AG08396 (cell line): ENCODE results near the gene PCDHB12.
"Not testable (repeated sequence)": the region's sequence is repeated elsewhere in the genome, so short reads cannot be mapped to it uniquely, and the experiment has no call there.

Experiments
- DNase-seq: peaks from one replicate; pipeline ENCODE4 v3.0.0; 2012; ENCODE audit warnings: low spot score, mixed read lengths

The PCDHB12 gene

DNA sequence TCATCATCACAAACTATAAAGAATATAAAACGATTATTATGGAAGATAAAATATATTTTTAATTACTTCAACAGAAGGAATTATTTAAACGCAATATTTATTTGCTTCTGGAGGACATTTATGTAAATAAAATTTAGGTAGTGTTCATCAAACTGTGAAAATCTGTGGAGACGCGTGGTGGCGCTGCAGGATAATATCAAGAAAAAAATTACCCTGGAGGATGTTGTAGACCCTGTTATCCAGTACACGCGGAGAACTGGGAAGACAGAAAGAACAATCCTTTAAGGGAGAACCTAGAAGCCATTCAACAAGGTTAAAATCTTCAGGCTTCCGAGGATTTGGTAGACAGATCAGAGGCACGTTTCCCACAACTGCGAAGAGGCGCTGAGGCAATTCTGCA, at the start of gene PCDHB12:
Gene PCDHB12 (plus strand): TSS at position 242 of the 400 bp plus-strand sequence. CDS start 189 bp downstream, outside the sequence.
- peak; percentile 29 for DNase-seq

DNA sequence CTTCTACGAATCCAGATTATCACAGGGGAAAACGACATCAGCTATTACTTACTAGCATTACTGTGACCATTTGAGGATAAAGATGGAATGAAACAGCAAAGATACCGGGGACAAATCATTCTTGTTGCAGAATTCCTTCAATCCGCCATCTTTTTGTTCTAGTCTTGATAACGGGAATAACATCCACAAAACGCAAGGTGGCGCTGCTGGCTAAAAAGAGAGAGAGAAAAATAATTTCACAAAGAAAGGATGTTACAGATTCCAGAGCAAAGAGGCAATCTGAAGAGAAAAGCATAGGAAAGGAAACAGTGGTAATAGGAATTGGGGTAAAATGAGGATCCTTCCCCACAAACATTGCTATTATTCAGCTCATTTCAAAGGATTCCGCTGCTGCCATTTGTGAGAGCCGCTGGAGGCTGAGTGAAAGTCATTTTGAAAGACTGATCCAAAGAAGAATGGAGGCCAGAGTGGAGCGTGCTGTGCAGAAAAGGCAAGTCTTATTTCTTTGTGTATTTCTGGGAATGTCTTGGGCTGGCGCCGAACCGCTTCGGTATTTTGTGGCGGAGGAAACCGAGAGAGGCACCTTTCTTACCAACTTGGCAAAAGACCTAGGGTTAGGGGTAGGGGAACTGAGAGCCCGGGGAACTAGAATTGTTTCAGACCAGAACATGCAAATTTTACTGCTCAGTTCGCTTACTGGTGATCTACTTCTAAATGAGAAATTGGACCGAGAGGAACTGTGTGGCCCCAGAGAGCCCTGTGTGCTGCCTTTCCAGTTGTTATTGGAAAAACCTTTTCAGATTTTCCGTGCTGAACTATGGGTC, 35.9 kb upstream of the PCDHB12 start, which contains the start of gene PCDHB7:
Gene PCDHB7 (plus strand): TSS at position 264 of the 824 bp plus-strand sequence. CDS start 192 bp downstream, at position 456.
- DNase-seq = peak; percentile 58

DNA sequence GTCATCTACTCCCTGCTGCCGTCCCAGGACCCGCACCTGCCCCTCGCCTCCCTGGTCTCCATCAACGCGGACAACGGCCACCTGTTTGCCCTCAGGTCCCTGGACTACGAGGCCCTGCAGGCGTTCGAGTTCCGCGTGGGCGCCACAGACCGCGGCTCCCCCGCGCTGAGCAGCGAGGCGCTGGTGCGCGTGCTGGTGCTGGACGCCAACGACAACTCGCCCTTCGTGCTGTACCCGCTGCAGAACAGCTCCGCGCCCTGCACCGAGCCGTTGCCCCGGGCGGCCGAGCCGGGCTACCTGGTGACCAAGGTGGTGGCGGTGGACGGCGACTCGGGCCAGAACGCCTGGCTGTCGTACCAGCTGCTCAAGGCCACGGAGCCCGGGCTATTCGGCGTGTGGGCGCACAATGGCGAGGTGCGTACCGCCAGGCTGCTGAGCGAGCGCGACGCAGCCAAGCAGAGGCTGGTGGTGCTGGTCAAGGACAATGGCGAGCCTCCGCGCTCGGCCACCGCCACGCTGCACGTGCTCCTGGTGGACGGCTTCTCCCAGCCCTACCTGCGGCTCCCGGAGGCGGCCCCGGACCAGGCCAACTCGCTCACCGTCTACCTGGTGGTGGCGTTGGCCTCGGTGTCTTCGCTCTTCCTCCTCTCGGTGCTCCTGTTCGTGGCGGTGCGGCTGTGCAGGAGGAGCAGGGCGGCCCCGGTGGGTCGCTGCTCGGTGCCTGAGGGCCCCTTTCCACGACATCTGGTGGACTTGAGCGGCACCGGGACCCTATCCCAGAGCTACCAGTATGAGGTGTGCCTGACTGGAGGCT, 34.0 kb upstream of the PCDHB12 start:
- not testable (repeated sequence) for DNase-seq

DNA sequence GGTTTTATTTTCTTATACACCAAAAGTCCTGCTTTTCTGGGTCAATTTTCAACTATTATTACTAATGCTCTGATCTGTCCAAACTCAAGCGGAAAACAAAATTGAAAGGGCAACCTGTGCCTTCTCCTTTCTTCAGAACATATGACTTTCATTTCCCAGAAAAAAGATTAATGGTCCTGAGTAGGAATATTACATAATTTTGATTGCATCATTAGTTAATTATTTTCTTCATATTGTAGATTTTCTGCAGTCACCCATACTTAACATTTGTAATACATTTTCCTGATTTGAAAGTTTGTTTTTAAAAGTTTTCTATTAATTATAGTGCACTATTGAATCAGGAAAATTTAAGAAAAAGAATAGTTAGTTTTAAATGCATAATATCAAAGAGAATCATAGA, 32.6 kb upstream of the PCDHB12 start:
- DNase-seq = no peak

DNA sequence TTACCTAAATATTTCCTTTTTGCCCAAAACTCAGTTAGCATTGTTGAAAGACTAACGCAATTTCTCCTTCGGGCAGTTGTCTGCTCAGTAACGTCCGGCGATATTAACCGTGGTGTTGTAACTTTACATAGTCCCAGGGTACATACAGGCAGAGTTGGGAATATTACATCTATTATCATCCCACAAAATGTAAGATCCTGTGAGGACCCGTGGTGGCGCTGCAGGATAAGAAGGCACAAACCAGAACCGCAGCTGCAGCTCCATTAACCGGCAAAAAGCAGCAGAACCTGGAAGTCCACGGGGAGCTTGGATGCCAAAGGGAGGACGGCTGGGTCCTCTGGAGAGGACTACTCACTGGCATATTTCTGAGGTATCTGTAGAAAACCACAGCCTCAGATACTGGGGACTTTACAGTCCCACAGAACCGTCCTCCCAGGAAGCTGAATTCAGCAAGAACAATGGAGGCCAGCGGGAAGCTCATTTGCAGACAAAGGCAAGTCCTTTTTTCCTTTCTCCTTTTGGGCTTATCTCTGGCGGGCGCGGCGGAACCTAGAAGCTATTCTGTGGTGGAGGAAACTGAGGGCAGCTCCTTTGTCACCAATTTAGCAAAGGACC, 30.8 kb upstream of the PCDHB12 start, which contains the start of gene PCDHB8:
Gene PCDHB8 (plus strand): TSS at position 214 of the 615 bp plus-strand sequence. CDS start 245 bp downstream, at position 459.
- peak; percentile 53 for DNase-seq

DNA sequence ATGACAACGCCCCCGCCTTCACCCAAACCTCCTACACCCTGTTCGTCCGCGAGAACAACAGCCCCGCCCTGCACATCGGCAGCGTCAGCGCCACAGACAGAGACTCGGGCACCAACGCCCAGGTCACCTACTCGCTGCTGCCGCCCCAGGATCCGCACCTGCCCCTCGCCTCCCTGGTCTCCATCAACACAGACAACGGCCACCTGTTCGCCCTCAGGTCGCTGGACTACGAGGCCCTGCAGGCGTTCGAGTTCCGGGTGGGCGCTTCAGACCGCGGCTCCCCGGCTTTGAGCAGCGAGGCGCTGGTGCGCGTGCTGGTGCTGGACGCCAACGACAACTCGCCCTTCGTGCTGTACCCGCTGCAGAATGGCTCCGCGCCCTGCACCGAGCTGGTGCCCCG, 29.1 kb upstream of the PCDHB12 start:
- DNase-seq = not testable (repeated sequence)

DNA sequence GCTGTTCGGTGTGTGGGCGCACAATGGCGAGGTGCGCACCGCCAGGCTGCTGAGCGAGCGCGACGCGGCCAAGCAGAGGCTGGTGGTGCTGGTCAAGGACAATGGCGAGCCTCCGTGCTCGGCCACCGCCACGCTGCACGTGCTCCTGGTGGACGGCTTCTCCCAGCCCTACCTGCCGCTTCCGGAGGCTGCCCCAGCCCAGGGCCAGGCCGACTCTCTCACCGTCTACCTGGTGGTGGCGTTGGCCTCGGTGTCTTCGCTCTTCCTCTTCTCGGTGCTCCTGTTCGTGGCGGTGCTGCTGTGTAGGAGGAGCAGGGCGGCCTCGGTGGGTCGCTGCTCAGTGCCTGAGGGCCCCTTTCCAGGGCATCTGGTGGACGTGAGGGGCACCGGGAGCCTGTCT, 28.6 kb upstream of the PCDHB12 start:
- not testable (repeated sequence) for DNase-seq

DNA sequence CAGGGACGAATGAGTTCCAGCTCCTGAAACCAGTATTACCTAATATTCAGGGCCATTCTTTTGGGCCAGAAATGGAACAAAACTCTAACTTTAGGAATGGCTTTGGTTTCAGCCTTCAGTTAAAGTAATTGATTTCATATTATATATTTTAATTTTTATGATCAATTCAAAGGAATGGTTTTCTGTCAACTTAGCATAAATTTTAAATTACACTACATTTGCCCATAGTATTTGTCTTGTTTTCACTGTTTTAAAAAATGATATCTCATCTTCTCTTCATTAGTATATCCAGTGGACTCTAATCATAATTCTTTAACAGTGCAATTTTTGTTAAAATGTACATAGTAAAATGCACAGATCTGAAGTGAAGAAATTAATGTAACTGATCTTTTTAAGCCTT, 28.2 kb upstream of the PCDHB12 start:
- DNase-seq = no peak

DNA sequence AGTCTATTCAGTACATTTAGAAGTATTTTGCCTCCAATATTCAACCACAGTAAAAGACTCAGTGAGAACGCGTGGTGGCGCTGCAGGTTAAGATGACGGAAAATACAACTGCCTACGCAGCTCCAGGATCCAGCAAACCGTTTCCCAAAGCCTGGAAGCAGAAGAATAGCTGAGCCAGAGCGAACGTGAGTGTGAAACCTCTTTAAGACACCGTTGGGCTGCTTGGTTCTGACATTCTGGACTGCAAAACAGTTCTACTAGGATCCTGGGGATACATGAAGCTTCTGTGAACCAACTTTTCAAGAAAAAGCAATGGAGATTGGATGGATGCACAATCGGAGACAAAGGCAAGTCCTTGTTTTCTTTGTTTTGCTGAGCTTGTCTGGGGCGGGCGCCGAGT, 26.3 kb upstream of the PCDHB12 start, which contains the start of gene PCDHB16:
Gene PCDHB16 (plus strand): TSS at position 140 of the 400 bp plus-strand sequence. CDS start 173 bp downstream, at position 313.
- peak; percentile 74 for DNase-seq

DNA sequence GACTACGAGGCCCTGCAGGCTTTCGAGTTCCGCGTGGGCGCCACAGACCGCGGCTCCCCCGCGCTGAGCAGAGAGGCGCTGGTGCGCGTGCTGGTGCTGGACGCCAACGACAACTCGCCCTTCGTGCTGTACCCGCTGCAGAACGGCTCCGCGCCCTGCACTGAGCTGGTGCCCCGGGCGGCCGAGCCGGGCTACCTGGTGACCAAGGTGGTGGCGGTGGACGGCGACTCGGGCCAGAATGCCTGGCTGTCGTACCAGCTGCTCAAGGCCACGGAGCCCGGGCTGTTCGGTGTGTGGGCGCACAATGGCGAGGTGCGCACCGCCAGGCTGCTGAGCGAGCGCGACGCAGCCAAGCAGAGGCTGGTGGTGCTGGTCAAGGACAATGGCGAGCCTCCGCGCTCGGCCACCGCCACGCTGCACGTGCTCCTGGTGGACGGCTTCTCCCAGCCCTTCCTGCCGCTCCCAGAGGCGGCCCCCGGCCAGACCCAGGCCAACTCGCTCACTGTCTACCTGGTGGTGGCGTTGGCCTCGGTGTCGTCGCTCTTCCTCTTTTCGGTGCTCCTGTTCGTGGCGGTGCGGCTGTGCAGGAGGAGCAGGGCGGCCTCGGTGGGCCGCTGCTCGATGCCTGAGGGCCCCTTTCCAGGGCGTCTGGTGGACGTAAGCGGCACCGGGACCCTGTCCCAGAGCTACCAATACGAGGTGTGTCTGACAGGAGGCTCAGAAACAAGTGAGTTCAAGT, 24.2 kb upstream of the PCDHB12 start:
- DNase-seq = not testable (repeated sequence)

DNA sequence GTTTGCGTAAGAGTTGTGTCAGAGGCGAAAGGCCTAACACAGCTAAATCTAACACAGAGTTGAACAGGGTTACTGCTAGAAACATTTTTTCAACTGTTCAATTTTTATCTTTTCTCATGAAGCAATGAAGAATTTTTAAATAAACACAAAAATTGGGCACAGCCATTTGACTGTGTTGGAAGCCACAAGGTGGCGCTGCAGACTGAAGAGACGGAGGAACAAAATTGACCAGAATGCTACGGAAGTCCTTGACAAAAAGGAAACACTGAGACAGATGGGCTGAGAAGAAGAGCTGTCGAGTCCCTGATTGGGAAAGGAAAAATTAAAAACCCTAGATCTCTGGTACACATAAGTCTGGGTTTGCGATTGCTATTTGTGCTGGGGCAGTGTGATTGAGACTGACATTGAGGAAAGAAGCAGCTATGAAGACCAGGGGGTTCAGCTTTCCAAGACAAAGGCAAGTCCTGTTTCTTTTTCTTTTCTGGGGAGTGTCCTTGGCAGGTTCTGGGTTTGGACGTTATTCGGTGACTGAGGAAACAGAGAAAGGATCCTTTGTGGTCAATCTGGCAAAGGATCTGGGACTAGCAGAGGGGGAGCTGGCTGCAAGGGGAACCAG, 21.5 kb upstream of the PCDHB12 start, which contains the start of gene PCDHB9:
Gene PCDHB9 (plus strand): TSS at position 265 of the 616 bp plus-strand sequence. CDS start 158 bp downstream, at position 423.
- peak; percentile 68 for DNase-seq

DNA sequence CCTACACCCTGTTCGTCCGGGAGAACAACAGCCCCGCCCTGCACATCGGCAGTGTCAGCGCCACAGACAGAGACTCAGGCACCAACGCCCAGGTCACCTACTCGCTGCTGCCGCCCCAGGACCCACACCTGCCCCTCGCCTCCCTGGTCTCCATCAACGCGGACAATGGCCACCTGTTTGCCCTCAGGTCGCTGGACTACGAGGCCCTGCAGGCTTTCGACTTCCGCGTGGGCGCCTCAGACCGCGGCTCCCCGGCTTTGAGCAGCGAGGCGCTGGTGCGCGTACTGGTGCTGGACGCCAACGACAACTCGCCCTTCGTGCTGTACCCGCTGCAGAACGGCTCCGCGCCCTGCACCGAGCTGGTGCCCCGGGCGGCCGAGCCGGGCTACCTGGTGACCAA, 19.8 kb upstream of the PCDHB12 start:
- not testable (repeated sequence) for DNase-seq

DNA sequence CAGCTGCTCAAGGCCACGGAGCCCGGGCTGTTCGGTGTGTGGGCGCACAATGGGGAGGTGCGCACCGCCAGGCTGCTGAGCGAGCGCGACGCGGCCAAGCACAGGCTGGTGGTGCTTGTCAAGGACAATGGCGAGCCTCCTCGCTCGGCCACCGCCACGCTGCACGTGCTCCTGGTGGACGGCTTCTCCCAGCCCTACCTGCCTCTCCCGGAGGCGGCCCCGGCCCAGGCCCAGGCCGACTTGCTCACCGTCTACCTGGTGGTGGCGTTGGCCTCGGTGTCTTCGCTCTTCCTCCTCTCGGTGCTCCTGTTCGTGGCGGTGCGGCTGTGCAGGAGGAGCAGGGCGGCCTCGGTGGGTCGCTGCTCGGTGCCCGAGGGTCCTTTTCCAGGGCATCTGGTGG, 19.4 kb upstream of the PCDHB12 start:
- DNase-seq = not testable (repeated sequence)

DNA sequence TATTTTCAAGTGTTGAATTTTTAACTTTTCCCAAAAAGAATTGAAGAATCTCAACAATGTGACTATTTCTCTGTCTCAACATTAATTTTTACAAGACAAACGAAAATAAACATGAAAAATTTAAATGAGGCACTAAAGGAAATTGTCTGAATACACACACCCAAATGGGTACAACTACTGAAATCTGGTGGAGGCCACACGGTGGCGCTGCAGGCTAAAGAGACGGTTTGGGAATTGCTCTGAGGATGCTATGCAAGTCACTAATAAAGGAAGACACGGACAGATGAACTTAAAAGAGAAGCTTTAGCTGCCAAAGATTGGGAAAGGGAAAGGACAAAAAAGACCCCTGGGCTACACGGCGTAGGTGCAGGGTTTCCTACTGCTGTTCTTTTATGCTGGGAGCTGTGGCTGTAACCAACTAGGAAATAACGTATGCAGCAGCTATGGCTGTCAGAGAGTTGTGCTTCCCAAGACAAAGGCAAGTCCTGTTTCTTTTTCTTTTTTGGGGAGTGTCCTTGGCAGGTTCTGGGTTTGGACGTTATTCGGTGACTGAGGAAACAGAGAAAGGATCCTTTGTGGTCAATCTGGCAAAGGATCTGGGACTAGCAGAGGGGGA, 16.3 kb upstream of the PCDHB12 start, which contains the start of gene PCDHB10:
Gene PCDHB10 (plus strand): TSS at position 244 of the 616 bp plus-strand sequence. CDS start 200 bp downstream, at position 444.
- peak; percentile 64 for DNase-seq

DNA sequence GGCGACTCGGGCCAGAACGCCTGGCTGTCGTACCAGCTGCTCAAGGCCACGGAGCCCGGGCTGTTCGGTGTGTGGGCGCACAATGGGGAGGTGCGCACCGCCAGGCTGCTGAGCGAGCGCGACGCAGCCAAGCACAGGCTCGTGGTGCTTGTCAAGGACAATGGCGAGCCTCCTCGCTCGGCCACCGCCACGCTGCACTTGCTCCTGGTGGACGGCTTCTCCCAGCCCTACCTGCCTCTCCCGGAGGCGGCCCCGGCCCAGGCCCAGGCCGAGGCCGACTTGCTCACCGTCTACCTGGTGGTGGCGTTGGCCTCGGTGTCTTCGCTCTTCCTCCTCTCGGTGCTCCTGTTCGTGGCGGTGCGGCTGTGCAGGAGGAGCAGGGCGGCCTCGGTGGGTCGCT, 14.2 kb upstream of the PCDHB12 start:
- DNase-seq = not testable (repeated sequence)

DNA sequence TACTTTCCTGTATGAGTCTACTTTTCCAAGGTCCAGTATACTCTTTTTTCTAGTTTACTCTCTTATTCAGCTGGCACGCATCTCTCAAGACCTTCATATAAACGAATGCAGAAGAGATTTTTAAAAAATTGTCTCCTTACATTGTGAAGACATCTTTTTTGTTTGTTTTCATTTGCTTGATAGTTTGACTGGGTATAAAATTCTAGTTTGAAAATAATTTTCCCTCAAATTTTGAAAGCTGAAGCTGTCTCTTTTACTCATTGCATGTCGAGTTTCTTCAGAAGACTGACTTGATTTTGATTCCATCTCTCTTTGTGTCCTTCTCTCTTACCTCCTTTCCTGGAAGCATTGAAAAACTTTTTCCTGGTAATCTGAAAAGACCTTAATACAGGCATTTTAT, 12.2 kb upstream of the PCDHB12 start:
- no peak for DNase-seq

DNA sequence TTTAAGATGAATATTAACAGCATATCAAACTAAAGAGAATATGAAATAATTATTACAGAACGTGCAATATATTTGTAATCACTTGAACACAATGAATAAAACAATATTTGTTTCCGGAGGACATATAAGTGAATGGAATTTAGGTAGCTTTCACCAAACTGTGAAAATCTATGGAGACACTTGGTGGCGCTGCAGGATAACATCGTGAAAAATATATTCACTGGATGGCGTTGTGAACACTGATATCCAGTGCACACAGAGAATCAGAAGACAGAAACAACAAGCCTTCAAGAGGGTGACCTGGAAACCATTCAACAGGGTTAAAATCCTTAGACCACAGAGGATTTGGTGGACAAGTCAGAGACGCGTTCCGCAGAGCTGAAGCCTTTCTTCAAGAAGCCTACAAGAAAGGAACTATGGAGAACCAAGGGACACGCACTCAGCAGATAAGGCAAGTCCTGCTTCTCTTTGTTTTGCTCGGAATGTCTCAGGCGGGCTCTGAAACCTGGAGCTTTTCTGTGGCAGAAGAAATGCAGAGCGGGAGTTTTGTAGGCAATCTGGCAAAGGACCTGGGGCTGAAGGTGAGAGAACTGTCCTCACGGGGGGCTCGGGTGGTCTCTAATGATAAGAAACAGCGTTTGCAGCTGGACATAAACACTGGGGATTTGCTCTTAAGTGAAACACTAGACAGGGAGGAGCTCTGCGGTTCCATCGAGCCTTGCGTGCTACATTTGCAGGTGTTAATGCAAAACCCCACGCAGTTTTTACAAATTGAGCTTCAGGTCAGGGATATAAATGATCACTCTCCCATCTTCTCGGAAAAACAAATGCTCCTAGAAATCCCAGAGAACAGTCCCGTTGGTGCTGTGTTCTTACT, 8.9 kb upstream of the PCDHB12 start, which contains the start of gene PCDHB11:
Gene PCDHB11 (plus strand): TSS at position 269 of the 877 bp plus-strand sequence. CDS start 148 bp downstream, at position 417.
- DNase-seq = peak; percentile 37

DNA sequence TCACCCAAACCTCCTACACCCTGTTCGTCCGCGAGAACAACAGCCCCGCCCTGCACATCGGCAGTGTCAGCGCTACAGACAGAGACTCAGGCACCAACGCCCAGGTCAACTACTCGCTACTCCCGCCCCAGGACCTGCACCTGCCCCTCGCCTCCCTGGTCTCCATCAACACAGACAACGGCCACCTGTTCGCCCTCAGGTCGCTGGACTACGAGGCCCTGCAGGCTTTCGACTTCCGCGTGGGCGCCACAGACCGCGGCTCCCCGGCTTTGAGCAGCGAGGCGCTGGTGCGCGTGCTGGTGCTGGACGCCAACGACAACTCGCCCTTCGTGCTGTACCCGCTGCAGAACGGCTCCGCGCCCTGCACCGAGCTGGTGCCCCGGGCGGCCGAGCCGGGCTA, 7.4 kb upstream of the PCDHB12 start:
- not testable (repeated sequence) for DNase-seq

DNA sequence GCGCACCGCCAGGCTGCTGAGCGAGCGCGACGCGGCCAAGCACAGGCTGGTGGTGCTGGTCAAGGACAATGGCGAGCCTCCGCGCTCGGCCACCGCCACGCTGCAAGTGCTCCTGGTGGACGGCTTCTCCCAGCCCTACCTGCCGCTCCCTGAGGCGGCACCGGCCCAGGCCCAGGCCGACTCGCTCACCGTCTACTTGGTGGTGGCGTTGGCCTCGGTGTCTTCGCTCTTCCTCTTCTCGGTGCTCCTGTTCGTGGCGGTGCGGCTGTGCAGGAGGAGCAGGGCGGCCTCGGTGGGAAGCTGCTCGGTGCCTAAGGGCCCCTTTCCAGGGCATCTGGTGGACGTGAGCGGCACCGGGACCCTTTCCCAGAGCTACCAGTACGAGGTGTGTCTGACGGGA, 6.9 kb upstream of the PCDHB12 start:
- DNase-seq = not testable (repeated sequence)
